ENCODE results near the gene CLDN1. TPM values are rescaled to one million over a fixed set of nuclear protein-coding genes. Genes with fewer than 3 reads are reported as not detected.

CLDN1 gene
- total and polyA plus RNA-seq, 2 of the 13 experiments (the other 11 are each of a cell fraction or from before 2014, with no cell fraction given) = 42.7 to 51.6 TPM

DNA sequence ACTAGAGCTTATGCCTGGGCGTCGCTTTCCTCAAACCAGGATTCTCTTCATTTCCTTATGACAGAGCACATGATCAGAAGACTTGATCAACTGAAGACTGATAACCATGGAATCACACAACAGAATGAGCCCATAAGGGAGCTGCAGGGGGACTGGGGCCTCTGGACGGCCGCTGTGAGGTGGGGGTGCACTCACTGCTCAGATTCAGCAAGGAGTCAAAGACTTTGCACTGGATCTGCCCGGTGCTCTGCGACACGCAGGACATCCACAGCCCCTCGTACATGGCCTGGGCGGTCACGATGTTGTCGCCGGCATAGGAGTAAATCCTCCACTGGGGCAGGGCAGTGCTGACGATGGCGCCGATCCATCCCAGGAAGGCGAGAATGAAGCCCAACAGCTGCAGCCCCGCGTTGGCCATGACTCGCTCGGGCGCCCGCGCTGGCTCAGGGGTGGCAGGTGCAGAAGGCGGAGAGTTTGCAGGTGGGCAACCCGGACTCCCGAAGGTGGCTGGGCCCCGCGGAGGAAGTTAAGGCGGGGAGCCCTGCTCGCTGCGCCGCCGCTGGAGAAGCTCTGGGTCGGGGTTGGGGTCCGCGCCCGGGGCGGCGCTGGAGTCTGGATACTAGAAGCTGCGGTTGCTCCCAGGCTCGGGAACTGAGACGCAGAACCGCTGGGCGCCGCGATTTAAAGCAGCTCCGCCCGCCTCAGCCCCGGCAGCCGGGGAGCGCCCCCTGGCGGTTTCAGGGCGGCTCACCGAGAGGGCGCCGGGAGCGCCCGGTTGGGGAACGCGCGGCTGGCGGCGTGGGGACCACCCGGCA lies at the start of gene CLDN1 (continued):
- TF ChIP-seq, protein P1, sequence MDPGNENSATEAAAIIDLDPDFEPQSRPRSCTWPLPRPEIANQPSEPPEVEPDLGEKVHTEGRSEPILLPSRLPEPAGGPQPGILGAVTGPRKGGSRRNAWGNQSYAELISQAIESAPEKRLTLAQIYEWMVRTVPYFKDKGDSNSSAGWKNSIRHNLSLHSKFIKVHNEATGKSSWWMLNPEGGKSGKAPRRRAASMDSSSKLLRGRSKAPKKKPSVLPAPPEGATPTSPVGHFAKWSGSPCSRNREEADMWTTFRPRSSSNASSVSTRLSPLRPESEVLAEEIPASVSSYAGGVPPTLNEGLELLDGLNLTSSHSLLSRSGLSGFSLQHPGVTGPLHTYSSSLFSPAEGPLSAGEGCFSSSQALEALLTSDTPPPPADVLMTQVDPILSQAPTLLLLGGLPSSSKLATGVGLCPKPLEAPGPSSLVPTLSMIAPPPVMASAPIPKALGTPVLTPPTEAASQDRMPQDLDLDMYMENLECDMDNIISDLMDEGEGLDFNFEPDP (CRISPR knock-in tag; conservative IDR thresholded peaks at IDR 0.05) = peak; percentile 98
- TF ChIP-seq HCFC1 (IDR thresholded peaks at IDR 0.05; ENCODE audit: low read depth, low read length) (no peak), CEBPG (CRISPR knock-in tag; IDR thresholded peaks at IDR 0.05) (peak; percentile 33), EED (CRISPR knock-in tag; IDR thresholded peaks at IDR 0.05) (no peak; the same call in 1 of the 2 replicates), ZNF557 (CRISPR knock-in tag; IDR thresholded peaks at IDR 0.05) (no peak), SP1 (IDR thresholded peaks at IDR 0.05) (no peak), SP1 (CRISPR knock-in tag; IDR thresholded peaks at IDR 0.05) (no peak; the same call in 1 of the 2 replicates), MAZ (IDR thresholded peaks at IDR 0.05; ENCODE audit: borderline replicate concordance, low read depth, low read length) (peak; percentile 24; the same call in 1 of the 2 replicates), MAZ (CRISPR knock-in tag; IDR thresholded peaks at IDR 0.05; ENCODE audit: low read depth) (peak; percentile 52; the same call in 1 of the 2 replicates), PRPF4 (IDR thresholded peaks at IDR 0.05; ENCODE audit: low read depth, low read length, poor library complexity, severe bottlenecking) (no peak), SP5 (CRISPR knock-in tag; IDR thresholded peaks at IDR 0.05; ENCODE audit: borderline replicate concordance, low read depth) (peak; percentile 44; the same call in 1 of the 2 replicates), ZNF510 (CRISPR knock-in tag; IDR thresholded peaks at IDR 0.05; ENCODE audit: low read depth) (peak; percentile 79; the same call in 1 of the 2 replicates), FIP1L1 (IDR thresholded peaks at IDR 0.05; ENCODE audit: borderline replicate concordance, insufficient read depth, low read depth, low read length) (no peak), HES4 (CRISPR knock-in tag; IDR thresholded peaks at IDR 0.05; ENCODE audit: borderline replicate concordance) (no peak), ASH2L (IDR thresholded peaks at IDR 0.05; ENCODE audit: insufficient read length, low read depth, low read length) (peak; percentile 77), ZNF577 (CRISPR knock-in tag; IDR thresholded peaks at IDR 0.05; ENCODE audit: borderline replicate concordance, low read depth) (no peak), ZNF776 (CRISPR knock-in tag; IDR thresholded peaks at IDR 0.05) (0 out of 2 replicates have a peak, but pooled peaks have one; percentile 52)
- TF ChIP-seq, protein P2, sequence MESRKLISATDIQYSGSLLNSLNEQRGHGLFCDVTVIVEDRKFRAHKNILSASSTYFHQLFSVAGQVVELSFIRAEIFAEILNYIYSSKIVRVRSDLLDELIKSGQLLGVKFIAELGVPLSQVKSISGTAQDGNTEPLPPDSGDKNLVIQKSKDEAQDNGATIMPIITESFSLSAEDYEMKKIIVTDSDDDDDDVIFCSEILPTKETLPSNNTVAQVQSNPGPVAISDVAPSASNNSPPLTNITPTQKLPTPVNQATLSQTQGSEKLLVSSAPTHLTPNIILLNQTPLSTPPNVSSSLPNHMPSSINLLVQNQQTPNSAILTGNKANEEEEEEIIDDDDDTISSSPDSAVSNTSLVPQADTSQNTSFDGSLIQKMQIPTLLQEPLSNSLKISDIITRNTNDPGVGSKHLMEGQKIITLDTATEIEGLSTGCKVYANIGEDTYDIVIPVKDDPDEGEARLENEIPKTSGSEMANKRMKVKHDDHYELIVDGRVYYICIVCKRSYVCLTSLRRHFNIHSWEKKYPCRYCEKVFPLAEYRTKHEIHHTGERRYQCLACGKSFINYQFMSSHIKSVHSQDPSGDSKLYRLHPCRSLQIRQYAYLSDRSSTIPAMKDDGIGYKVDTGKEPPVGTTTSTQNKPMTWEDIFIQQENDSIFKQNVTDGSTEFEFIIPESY (CRISPR knock-in tag; IDR thresholded peaks at IDR 0.05) = no peak
- TF ChIP-seq, protein P3, sequence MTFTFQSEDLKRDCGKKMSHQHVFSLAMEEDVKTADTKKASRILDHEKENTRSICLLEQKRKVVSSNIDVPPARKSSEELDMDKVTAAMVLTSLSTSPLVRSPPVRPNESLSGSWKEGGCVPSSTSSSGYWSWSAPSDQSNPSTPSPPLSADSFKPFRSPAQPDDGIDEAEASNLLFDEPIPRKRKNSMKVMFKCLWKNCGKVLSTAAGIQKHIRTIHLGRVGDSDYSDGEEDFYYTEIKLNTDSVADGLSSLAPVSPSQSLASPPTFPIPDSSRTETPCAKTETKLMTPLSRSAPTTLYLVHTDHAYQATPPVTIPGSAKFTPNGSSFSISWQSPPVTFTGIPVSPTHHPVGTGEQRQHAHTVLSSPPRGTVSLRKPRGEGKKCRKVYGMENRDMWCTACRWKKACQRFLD (CRISPR knock-in tag; IDR thresholded peaks at IDR 0.05; ENCODE audit: borderline replicate concordance) = peak; percentile 64; the same call in 1 of the 2 replicates
- TF ChIP-seq, protein P4, sequence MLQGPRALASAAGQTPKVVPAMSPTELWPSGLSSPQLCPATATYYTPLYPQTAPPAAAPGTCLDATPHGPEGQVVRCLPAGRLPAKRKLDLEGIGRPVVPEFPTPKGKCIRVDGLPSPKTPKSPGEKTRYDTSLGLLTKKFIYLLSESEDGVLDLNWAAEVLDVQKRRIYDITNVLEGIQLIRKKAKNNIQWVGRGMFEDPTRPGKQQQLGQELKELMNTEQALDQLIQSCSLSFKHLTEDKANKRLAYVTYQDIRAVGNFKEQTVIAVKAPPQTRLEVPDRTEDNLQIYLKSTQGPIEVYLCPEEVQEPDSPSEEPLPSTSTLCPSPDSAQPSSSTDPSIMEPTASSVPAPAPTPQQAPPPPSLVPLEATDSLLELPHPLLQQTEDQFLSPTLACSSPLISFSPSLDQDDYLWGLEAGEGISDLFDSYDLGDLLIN (CRISPR knock-in tag; IDR thresholded peaks at IDR 0.05; ENCODE audit: borderline replicate concordance) = no peak
